ENCODE data around the gene NTSR1. TPM values are rescaled to one million over a fixed set of nuclear protein-coding genes. Genes with fewer than 3 reads are reported as not detected.

Gene NTSR1
- polyA plus RNA-seq, 3 donors: 0.05 to 0.15 TPM; not detected in 1

DNA sequence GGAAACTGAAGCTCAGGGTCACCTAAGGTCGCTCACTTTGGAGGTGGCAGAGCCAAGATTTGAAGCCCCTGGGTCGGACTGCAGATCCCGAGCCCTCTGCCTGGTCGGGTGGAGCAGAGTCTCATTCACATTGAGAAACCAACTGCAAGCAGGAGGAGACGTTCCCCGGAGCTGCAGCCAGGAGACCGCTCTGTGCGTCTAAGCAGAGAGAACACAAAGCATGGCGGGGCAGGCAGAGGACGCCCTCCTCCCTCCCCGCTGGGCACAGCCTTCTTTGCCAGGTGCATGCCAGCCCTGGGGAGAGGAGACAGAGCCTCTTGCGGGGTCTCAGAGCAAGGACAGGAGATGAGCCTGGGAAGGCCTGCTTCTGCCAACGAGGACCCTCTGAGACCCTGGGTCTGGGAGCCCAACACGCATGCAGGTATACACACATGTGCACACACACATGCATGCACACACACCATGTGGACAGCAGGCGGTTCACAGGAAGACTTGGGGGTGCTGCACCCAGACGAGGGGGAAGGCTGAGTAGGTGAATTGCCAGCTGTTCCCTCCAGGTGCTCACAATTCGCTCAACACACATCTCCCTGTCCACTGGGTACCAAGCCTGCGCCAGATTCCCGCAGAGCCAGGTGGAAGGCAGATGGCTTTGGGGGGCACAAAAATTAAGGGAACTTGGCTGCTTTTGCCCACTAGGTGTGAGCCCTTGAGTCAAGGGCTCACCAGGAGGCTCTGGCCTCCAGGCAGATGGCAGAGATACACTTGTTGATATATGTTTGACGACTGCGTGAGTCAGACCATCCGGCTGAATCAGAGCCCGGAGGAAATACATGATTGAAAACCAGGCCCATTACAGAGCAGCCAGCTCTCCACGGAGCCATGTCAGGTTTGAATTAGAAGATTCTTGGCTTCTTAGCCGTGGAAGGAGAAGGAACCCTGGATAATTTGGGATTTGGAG lies 5.5 kb upstream of the NTSR1 start:
- no peak overlapping the region for H3K27ac ChIP-seq (ENCODE audit: low read depth, low read length)
- WGBS, 3 donors: 72 to 82% (median 73%) methylated on average over 23 to 25 of the region's 25 CpGs

DNA sequence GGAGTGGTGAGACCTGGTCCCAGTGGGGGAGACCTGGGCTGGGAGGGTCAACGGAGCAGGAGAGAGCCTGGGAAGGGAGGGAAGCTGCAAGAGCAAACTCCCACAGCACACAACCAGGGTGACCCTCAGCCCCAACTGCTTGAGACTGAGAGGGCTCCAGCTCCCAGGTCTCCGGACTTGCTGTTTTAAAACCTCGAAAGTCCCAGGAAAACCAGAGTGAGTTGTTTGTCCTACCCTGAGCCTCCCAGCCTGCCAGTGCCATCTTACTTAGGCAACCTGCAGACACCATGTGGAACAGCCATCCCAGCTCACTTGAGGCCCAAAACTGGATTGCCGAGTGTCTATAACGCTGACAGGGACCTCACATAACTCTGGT lies 4.8 kb upstream of the NTSR1 start:
- WGBS, 3 donors: 75 to 86% (median 83%) methylated on average over 5 of the region's 5 CpGs
- no peak overlapping the region for H3K27ac ChIP-seq (ENCODE audit: low read depth, low read length)

DNA sequence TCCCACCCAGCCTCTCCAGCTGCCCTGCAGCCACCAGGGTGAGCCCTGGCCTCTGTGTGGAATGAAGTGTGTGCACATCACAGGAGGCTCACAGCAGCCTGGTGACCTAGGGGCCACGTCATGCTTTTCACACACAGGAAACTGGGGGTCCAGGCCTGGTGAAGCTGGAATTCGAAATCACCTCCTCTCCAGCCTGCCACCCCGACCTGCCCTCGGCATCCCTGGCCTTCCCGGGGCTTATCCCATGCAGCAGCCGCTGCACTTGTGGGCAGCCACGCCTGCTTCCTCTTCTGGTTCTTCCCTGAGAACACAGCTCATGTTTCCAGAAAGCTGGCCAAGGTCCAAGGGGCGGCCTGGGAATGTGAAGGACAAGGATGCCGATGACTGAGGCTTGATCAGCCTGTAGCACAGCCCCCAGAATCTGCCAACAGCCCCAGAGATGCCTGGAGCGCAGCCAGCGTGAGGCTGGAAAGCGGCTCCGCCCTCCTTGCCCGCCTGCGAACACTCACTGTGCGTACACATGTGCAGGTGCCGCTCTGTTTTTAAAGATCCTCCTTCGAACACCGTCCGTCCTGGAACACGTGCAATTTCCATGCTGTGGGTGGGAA lies 4.2 kb upstream of the NTSR1 start:
- WGBS, 3 donors: 15 to 25% (median 22%) methylated on average over 21 of the region's 21 CpGs
- no peak overlapping the region for H3K27ac ChIP-seq (ENCODE audit: low read depth, low read length)

DNA sequence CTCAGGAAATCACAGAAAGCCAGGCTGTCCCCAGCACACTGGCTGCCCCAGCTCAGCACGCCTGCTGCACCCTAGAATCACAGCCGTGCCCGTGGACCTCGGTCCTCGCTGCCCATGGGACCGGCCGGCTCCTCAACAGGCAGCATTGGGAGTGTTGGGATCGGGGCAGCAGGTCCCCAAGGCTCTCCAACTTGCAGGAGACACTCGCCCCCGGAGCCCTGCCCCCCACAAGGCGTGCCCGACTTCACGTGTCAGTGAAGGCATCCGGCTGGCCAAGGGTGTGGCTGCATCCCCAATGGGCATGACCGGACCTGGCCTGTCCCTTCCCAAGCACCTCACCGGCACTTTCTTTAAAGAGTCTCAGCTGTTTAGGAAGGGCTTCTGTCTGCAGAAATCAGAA lies 3.0 kb upstream of the NTSR1 start:
- 81 to 85% (median 84%) methylated on average over 16 of the region's 16 CpGs for whole genome bisulfite sequencing, 3 donors
- no peak overlapping the region for H3K27ac ChIP-seq (ENCODE audit: low read depth, low read length)

DNA sequence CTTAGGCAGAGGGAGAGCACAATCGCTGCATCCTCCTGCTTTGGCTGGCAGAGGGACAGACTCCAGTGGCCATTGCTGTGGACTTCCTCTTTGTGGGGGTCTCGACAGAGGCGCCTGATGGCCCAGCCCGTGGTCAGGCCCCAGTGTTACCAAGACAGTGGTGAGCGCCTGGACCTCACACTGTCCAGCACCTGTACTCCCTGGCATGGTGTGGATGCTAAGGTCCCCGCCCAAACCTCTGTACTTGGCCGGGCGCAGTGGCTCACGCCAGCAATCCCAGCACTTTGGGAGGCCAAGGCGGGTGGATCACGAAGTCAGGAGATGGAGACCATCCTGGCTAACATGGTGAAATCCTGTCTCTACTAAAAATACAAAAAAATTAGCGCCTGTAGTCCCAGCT lies 2.3 kb upstream of the NTSR1 start:
- 73 to 84% (median 78%) methylated on average over 12 of the region's 12 CpGs for WGBS, 3 donors
- no peak overlapping the region for H3K27ac ChIP-seq (ENCODE audit: low read depth, low read length)

DNA sequence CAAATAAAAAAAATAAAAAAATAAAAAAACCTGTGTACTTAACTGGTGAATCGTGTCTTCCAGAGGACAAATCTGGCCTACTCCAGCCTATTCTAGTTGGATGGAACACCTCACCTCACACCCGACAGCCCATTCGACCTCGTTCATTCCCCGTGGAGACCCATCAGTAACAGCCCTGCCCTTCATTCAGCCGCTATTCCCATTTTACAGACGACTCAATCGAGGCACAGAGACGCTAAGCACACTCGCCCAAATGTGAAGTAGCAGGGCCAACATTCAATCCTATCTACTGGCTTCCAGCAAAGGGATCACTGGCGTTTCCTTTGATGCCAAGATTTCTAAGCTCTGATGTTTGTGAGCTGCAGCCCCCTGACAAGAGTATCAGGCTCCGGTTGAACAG lies 1.8 kb upstream of the NTSR1 start:
- WGBS, 3 donors: 68 to 84% (median 83%) methylated on average over 12 of the region's 12 CpGs

DNA sequence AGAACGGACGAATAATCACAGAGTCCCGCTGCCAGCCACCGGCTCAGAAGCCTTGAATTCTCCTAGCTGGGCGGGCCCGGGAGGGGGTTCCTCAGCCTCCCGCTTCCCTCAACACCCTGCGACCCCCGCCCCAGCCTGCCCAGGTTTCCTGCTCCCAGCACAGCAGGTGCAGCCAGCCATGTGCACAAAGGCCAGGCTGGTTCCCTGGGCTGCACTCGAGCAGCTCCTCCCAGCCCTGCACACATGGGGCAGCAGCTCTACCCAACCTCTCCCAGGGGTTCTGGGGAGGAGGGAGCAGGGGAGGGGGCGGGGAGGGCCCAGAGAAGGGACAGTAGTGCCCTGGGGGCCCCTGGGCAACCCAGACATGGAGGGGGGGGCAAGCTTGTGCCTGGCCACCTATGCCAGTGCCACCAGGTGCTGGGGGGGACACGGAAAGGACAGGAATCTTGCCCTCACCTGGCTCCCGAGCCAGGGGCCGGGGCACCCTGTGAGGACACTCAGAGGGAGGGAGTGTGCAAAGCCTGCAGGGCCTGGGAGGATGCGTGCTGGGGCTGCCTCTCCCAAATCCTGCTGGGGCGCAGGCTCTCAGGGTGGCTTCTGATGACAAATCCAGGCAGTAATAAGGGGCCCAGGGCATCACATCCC lies 1.2 kb upstream of the NTSR1 start:
- WGBS, 3 donors: 41 to 63% (median 59%) methylated on average over 15 to 16 of the region's 16 CpGs
- H3K27ac ChIP-seq (ENCODE audit: low read depth, low read length): no peak overlapping the region

More for the DNA sequence above, 1.8 kb upstream of the NTSR1 start:
- H3K27ac ChIP-seq (ENCODE audit: low read depth, low read length): no peak overlapping the region

DNA sequence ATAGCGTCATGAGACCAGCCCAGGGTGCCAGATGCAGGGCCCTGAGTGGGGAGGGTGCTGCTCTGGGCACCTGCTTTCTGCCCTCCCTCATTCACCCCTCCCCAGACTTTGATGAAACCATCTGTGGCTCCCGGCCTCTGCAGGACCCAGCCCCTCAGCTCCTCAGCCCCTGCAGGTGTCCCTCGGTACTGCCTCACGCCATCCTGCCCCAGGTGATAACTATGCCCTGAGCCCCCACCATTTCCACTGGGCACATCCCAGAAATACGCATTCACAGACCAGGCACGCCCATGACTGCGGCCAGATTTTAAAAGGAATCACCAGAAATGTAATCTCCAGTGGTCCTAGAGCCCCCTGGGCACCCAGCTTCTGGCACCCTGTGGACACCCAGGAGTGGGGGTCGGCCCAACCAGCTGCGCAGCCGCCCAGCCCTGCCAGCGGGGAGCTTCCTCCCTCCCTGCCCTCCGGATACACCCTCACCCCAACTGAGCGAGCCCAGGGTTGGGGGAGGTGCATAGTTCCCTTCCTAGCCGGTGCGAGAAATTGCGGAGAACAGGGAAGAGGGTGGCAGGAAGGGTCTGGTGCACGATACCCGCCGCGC lies 615 bp upstream of the NTSR1 start:
- H3K27ac ChIP-seq (ENCODE audit: low read depth, low read length): no peak overlapping the region
- WGBS, 3 donors: 0 to 4% (median 3%) methylated on average over 19 to 20 of the region's 20 CpGs

DNA sequence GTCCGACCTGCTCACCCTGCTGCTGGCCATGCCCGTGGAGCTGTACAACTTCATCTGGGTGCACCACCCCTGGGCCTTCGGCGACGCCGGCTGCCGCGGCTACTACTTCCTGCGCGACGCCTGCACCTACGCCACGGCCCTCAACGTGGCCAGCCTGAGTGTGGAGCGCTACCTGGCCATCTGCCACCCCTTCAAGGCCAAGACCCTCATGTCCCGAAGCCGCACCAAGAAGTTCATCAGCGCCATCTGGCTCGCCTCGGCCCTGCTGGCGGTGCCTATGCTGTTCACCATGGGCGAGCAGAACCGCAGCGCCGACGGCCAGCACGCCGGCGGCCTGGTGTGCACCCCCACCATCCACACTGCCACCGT lies 885 bp downstream of the NTSR1 start:
- no peak overlapping the region for H3K27ac ChIP-seq (ENCODE audit: low read depth, low read length)
- WGBS, 3 donors: 64 to 79% (median 73%) methylated on average over 30 of the region's 30 CpGs

DNA sequence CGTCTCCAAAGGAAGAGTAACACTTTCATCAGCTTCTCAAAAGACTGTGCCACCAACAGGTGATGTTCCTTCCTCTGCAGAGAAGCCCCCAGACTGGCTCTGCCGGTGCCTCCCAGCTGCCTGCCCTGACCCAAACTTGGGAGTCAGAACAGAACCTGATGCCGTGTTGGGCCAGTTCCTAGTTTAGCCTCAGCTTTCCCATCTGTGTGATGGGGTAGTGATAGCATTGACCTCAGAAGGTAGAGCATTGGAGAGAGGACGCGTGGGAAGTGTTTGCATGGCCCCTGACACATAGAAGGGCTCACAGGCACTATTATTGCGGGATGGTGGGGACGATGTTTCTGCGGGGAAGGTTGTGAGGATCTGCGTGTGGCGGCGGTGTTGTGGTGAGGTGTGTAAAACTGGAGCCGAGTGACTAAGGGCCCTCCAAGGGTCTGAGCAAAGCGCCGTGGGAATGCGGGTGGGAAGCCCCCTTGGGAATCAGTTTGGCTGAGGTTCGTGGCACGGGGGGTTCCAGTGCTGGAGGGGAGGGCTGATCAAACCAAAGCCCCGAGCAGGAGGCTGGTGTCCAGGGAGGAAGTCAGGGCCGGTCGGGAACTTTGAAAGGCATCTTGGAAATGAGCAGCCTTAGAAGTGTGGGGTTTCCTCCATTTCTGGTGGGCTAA lies 1.7 kb downstream of the NTSR1 start:
- no peak overlapping the region for H3K27ac ChIP-seq (ENCODE audit: low read depth, low read length)
- 66 to 74% (median 71%) methylated on average over 20 of the region's 20 CpGs for WGBS, 3 donors

DNA sequence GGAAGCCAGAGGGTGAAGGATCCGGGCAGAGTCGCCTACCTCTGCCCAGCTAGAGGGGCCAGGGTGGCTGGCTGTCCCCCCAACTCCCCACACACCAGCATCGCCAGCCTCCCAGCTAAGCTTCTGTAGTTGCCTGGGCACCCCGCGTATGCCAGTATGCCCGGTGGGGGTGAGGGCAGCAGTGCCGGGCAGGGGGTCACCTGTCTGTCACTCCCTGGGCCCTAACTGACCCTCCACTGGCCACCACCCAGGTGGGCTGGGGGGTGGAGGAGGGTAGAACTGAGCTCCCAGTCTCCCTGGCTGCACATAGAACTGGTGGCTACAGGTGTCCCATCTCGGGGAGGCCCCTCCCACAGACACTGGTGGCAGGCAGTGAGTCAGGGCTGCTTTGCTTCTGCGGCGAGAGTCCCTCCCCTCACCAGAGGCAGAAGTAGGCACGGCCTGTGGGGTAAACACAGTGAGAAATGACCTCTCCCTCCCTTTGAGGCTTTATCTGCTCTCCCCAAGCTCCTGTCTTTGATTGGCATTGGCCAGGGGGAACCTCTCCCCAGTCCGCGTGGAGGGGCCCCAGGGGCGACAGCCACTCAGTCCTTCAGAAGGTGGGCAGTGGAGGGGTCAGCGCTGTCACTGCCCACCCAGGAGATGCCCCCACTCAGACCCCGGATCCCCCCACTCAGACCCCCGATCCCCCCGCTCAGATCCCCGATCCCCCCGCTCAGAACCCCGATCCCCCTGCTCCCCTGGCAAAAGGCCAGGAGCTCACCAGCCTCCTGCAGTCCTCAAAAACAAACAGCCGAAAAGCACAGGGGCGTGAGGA lies 2.5 kb downstream of the NTSR1 start:
- no peak overlapping the region for H3K27ac ChIP-seq (ENCODE audit: low read depth, low read length)
- WGBS, 3 donors: 40 to 54% (median 49%) methylated on average over 18 to 23 of the region's 23 CpGs

DNA sequence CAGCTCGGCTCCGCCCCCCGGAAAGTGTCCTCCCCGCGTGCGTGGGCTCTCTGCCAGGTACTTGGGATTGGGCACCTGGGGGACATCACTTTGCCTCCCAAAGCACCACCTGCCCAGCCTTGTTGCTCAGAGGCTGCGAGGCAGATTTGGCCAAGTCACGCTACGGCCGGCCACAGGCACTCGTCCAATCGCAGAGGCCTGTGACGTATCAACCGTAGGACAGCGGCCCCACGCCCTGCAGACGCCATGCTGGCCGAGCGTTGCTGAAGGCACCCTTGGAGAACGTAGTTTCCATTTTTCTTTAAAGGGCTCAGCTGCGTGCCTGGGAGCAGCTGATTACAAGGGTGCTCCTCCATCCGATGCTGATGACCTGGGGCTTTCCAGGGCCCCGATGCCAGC lies 3.1 kb downstream of the NTSR1 start:
- H3K27ac ChIP-seq (ENCODE audit: low read depth, low read length): no peak overlapping the region
- 48 to 58% (median 49%) methylated on average over 23 of the region's 23 CpGs for WGBS, 3 donors

DNA sequence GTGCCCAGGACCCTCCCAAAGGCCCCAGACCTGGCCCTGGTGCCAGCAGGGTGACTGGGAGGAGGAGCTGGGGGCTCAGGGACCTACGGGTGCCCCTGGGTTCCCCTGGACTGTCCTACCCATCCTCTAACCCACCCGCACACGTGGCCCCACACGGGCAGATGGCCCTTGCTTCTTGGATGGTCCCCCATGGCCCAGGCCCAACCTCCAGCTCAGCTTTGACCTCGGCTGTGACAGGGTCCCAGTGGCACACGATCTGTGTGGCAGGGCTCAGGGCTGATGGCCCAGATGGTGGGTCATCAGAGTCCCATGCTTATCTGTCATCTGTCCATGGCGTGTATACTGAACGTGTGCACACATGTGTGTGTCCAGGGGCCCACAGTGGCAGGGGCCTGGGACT lies 4.0 kb downstream of the NTSR1 start:
- WGBS, 3 donors: 71 to 87% (median 85%) methylated on average over 8 of the region's 8 CpGs
- no peak overlapping the region for H3K27ac ChIP-seq (ENCODE audit: low read depth, low read length)

DNA sequence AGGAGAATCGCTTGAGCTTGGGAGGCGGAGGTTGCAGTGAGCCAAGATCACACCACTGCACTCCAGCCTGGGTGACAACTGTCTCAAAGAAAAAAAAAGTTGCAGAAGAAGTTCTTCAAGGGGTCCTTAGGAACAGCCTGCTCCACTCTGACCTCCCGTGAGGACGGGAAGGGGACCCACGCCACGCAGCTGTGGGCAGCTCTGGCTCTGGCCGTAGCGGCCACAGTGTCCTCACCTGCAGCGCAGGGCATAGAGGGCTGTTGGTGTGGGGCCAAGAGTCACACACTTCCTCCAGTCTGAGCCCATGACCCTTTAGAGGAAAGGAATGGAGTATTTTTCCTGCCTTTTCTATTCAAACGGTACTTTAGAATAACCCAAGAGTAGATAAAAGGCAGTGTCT lies 5.4 kb downstream of the NTSR1 start:
- 85 to 90% (median 89%) methylated on average over 10 of the region's 10 CpGs for WGBS, 3 donors
- H3K27ac ChIP-seq (ENCODE audit: low read depth, low read length): no peak overlapping the region

DNA sequence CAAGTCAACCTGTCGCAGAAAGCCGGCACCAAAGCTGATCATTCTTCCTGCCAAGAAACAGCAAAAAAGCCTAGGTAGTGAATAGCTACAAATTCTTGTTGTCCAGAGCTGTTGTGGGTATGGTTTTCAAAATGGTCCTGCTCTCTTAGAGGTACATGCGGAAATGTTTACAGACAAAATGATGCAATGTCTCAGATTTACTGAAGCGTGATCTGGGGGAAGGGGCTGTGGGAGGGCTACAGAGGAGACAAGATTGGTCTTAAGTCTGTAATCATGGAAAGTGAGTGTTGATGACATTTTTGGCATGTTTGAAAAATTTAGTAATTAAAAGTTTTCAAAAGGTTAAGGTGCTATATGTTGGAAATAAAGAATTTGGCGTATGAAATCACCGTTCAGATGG lies 6.2 kb downstream of the NTSR1 start:
- 74 to 91% (median 86%) methylated on average over 6 of the region's 6 CpGs for WGBS, 3 donors
- no peak overlapping the region for H3K27ac ChIP-seq (ENCODE audit: low read depth, low read length)

DNA sequence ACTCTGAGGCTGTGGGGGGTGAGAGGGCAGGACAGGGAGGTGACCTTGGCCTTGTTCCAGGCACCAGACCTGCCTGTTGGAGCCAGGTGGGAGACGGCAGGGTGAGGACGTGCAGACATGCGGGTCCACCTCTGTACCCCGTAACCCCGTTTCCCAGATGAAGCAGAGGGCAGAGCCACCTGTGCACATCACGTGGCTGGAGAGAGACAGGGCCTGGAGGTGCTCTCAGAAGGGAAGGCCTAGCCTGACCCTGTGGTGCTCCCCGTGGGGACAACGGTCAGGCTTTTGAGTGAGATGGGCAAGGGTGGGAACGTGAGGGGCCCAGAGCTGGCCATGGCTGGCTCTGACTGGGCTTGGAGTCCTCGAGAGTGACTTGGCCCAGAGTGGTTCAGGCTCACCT lies 6.6 kb downstream of the NTSR1 start:
- WGBS, 3 donors: 73 to 93% (median 91%) methylated on average over 10 of the region's 10 CpGs
- H3K27ac ChIP-seq (ENCODE audit: low read depth, low read length): no peak overlapping the region

DNA sequence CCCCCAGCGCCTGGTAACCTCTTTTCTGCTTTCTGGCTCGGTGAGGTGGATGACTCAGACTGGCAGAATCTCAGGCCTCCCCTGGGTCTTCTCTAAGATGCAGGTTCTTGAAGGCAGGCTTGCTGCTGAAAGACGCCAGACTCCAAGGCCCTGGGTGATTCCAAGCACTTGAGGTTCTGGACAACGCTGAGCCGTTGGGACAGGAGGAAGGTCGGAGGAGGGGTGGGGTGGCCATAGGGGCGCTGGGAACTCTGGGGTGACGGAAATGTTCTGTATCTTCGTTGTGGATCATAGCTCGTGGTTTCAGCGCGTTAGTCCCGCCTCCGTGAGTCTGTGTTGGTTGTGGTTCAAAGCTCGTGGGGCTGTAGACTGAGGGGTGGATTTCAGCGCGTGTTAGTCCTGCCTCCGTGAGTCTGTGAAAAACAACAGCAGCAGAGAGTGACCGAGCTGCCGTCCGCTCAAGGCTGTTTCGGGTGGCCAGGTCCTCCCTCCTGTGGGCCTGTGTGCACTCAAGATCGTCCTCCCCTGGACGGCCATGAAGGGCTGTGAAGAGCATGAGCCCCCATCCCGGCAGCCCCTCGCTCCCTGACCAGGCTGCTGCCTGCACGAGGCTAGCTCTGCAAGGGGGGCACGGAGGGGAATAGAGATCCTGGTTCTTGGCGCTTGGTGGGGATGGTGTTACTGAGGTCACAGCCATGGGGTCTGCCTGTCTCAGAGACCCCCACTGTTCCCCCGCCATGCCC lies 7.7 kb downstream of the NTSR1 start:
- H3K27ac ChIP-seq (ENCODE audit: low read depth, low read length): no peak overlapping the region
- 53 to 64% (median 60%) methylated on average over 30 of the region's 30 CpGs for WGBS, 3 donors
